Measurements from ENCODE around the gene SUPT3H. TPM values are rescaled to one million over a fixed set of nuclear protein-coding genes. Genes with fewer than 3 reads are reported as not detected.

The SUPT3H gene
- total RNA-seq, 1 donor, result 7.1 TPM

- Histone ChIP-seq H3K9me3 (ENCODE audit: low read depth, low read length) (no peaks in the 10 kb centered on the region), H3K4me1 (ENCODE audit: insufficient read depth, low read length) (no peaks in the 10 kb centered on the region), H3K27me3 (ENCODE audit: insufficient read depth, low read length) (no peaks in the 10 kb centered on the region), H3K4me3 (ENCODE audit: low read length) (no peak overlapping the region)
These were observed 521.9 kb downstream of the SUPT3H start for GRCh38 chr6:44855562-44856411.

DNA sequence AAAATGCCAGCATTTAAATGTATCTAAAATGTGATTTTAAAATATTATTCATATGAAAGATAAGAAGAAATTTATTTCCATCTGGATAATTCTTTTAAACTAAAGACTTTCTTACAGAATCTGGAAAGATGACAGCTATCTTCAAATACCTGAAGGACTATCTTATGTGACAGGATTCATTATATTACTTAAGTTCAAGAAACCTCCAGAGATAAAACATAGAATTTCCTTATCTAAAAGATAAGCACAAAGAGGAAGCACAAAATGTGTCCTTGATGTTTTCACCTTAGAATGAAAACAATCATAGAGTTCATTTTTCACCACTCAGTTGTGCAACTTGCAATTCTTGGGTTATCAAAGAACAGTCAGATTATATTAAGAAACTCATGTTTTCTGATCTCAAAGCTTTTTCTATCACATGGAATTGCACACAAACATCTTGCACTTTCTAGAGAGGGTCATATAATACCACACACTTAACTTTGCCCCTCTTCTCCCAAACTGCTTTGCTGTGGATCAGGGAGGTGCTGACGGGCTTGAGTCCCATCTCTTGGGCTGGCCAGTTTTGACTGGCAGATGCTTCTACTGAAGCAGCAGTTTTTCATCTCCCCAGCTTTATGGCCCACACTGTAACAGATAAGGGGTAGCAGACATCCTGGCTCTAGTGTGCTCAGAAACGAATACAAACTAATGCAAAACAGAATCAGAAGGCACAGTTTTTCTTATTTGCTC is 522.9 kb downstream of the SUPT3H start:
- Histone ChIP-seq H3K4me3 (ENCODE audit: low read length) (no peak overlapping the region), H3K27me3 (ENCODE audit: insufficient read depth, low read length) (no peaks in the 10 kb centered on the region), H3K9me3 (ENCODE audit: low read depth, low read length) (no peaks in the 10 kb centered on the region), H3K4me1 (ENCODE audit: insufficient read depth, low read length) (no peaks in the 10 kb centered on the region)

- Histone ChIP-seq H3K9me3 (ENCODE audit: low read depth, low read length) (no peaks in the 10 kb centered on the region), H3K4me3 (ENCODE audit: low read length) (no peak overlapping the region), H3K27me3 (ENCODE audit: insufficient read depth, low read length) (no peaks in the 10 kb centered on the region), H3K4me1 (ENCODE audit: insufficient read depth, low read length) (no peaks in the 10 kb centered on the region)
These were observed 526.6 kb downstream of the SUPT3H start for GRCh38 chr6:44851176-44851575.

- Histone ChIP-seq H3K4me1 (ENCODE audit: insufficient read depth, low read length) (no peaks in the 10 kb centered on the region), H3K9me3 (ENCODE audit: low read depth, low read length) (no peaks in the 10 kb centered on the region), H3K27me3 (ENCODE audit: insufficient read depth, low read length) (no peaks in the 10 kb centered on the region), H3K4me3 (ENCODE audit: low read length) (no peak overlapping the region)
These were observed 527.4 kb downstream of the SUPT3H start for GRCh38 chr6:44850312-44850711.

- Histone ChIP-seq H3K4me1 (ENCODE audit: insufficient read depth, low read length) (no peaks in the 10 kb centered on the region), H3K9me3 (ENCODE audit: low read depth, low read length) (no peaks in the 10 kb centered on the region), H3K4me3 (ENCODE audit: low read length) (no peak overlapping the region)
These were observed 527.9 kb downstream of the SUPT3H start for GRCh38 chr6:44849806-44850205.

DNA sequence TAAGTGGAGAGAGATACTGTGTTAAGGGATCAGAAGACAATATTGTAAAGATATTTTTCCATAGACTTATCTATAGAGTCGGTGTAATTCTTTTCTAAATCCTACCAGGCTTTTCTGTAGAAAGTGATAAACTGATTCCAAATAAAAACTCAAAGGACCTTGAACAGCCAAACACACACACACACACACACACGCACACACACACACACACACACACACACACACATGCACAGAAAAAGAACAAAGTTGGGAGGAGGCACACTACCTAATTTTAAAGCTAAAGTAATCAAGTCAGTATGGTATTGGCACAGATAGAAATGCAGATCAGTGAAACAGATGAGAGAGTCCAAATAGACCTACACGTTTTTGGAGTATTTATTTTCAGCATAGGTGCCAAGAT is 534.0 kb downstream of the SUPT3H start:
- no peaks in the 10 kb centered on the region for H3K27me3 ChIP-seq (ENCODE audit: insufficient read depth, low read length)
- H3K4me1 ChIP-seq (ENCODE audit: insufficient read depth, low read length), result no peaks in the 10 kb centered on the region
- H3K4me3 ChIP-seq (ENCODE audit: low read length), result no peak overlapping the region
- no peaks in the 10 kb centered on the region for H3K9me3 ChIP-seq (ENCODE audit: low read depth, low read length)

More at GRCh38 chr6:44849806-44850205, 527.9 kb downstream of the SUPT3H start:
- H3K27me3 ChIP-seq (ENCODE audit: insufficient read depth, low read length), result no peaks in the 10 kb centered on the region

DNA sequence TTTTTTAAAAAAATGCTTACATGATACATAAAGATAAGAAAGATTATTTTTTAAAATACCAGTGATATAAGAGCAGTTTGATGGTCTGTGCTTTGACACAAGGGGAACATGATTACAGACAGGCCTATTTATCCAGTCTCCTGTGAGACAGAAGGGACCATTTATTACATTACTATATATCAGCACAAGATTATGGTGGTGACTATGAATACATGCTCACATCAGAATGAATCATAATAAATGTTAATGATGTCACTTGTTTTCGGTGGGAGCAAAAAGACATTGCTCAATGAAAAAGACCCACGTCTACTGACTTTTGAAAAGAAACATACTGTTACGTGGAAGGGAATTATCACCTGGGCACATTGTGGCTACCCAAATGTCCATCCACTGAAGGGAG is 535.1 kb downstream of the SUPT3H start:
- Histone ChIP-seq H3K4me1 (ENCODE audit: insufficient read depth, low read length) (no peaks in the 10 kb centered on the region), H3K9me3 (ENCODE audit: low read depth, low read length) (no peaks in the 10 kb centered on the region), H3K27me3 (ENCODE audit: insufficient read depth, low read length) (no peaks in the 10 kb centered on the region), H3K4me3 (ENCODE audit: low read length) (no peak overlapping the region)

- Histone ChIP-seq H3K4me3 (ENCODE audit: low read length) (no peak overlapping the region), H3K4me1 (ENCODE audit: insufficient read depth, low read length) (no peaks in the 10 kb centered on the region), H3K9me3 (ENCODE audit: low read depth, low read length) (no peaks in the 10 kb centered on the region), H3K27me3 (ENCODE audit: insufficient read depth, low read length) (no peaks in the 10 kb centered on the region)
These were observed 535.9 kb downstream of the SUPT3H start for GRCh38 chr6:44841829-44842228.

- no peaks in the 10 kb centered on the region for H3K4me1 ChIP-seq (ENCODE audit: insufficient read depth, low read length)
- H3K9me3 ChIP-seq (ENCODE audit: low read depth, low read length), result no peaks in the 10 kb centered on the region
- no peak overlapping the region for H3K4me3 ChIP-seq (ENCODE audit: low read length)
- H3K27me3 ChIP-seq (ENCODE audit: insufficient read depth, low read length), result no peaks in the 10 kb centered on the region
These were observed 540.0 kb downstream of the SUPT3H start for GRCh38 chr6:44837741-44838140.

- Histone ChIP-seq H3K4me1 (ENCODE audit: insufficient read depth, low read length) (no peaks in the 10 kb centered on the region), H3K4me3 (ENCODE audit: low read length) (no peak overlapping the region), H3K9me3 (ENCODE audit: low read depth, low read length) (no peaks in the 10 kb centered on the region), H3K27me3 (ENCODE audit: insufficient read depth, low read length) (no peaks in the 10 kb centered on the region)
These were observed 540.5 kb downstream of the SUPT3H start for GRCh38 chr6:44837255-44837654.

DNA sequence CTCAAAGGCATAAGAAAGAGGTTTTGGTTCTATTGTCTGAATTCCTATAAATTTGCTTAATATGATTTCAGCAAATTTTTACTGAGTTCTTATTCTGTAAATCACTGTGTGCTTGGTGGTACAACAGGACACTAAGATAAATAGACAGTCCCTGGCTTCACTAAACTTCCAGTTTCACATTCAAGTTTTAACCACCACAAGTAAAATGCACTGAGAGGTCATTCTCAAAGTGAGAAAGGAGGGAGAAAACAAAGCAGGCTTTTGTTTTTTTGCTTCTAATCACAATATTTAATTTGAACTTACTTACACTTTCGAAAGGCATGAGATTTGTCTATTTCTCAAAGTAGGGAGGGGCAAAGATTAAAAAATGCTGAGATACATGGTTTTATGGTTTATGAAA is 544.5 kb downstream of the SUPT3H start:
- Histone ChIP-seq H3K4me1 (ENCODE audit: insufficient read depth, low read length) (peaks cover 11% of the 10 kb centered on the region), H3K27me3 (ENCODE audit: insufficient read depth, low read length) (no peaks in the 10 kb centered on the region), H3K9me3 (ENCODE audit: low read depth, low read length) (no peaks in the 10 kb centered on the region), H3K4me3 (ENCODE audit: low read length) (no peak overlapping the region)

GRCh38 chr6:44831002-44831610 is 546.6 kb downstream of the SUPT3H start:
- no peak overlapping the region for H3K4me3 ChIP-seq (ENCODE audit: low read length)
- H3K4me1 ChIP-seq (ENCODE audit: insufficient read depth, low read length), result peaks cover 11% of the 10 kb centered on the region
- H3K9me3 ChIP-seq (ENCODE audit: low read depth, low read length), result no peaks in the 10 kb centered on the region
- H3K27me3 ChIP-seq (ENCODE audit: insufficient read depth, low read length), result no peaks in the 10 kb centered on the region

GRCh38 chr6:44829836-44830235 is 547.9 kb downstream of the SUPT3H start:
- peaks cover 11% of the 10 kb centered on the region for H3K4me1 ChIP-seq (ENCODE audit: insufficient read depth, low read length)
- H3K4me3 ChIP-seq (ENCODE audit: low read length), result no peak overlapping the region
- no peaks in the 10 kb centered on the region for H3K9me3 ChIP-seq (ENCODE audit: low read depth, low read length)
- H3K27me3 ChIP-seq (ENCODE audit: insufficient read depth, low read length), result no peaks in the 10 kb centered on the region

GRCh38 chr6:44828780-44829179 is 549.0 kb downstream of the SUPT3H start:
- no peaks in the 10 kb centered on the region for H3K27me3 ChIP-seq (ENCODE audit: insufficient read depth, low read length)
- H3K4me1 ChIP-seq (ENCODE audit: insufficient read depth, low read length), result peaks cover 11% of the 10 kb centered on the region
- H3K4me3 ChIP-seq (ENCODE audit: low read length), result no peak overlapping the region
- H3K9me3 ChIP-seq (ENCODE audit: low read depth, low read length), result no peaks in the 10 kb centered on the region

DNA sequence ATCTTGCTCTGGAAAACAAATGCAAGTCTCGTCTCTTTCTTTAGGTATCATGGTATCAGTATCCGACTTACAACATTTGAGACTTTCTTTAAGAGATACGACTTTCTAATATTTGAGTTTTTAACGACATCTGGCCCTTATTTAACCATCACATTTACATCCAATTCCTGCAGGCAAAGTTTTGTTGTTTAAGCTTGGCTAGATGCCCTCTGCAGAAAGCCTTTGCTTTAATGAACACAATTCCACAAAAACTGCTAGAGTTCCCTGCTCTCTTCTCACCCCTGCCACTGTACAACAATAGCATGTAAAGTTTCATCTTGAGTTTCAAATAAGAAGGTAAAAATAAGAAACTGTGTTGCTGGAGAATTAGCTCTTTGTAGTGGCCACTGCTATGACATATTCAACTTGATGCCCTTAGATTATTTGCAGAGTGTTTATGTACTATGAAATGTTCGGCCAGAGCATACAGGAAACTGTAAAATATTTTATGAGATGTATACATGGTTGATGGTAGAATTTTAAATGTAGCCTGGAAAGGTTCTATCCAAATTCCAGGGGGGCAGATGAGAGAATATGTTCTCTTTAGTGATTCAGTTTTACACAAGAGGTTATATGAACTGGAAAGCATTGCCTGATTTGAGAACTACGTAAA is 551.6 kb downstream of the SUPT3H start:
- Histone ChIP-seq H3K27me3 (ENCODE audit: insufficient read depth, low read length) (no peaks in the 10 kb centered on the region), H3K4me3 (ENCODE audit: low read length) (no peak overlapping the region), H3K4me1 (ENCODE audit: insufficient read depth, low read length) (peaks cover 11% of the 10 kb centered on the region), H3K9me3 (ENCODE audit: low read depth, low read length) (no peaks in the 10 kb centered on the region)
